ENCODE data around the gene EXOSC5. TPM values are rescaled to one million over a fixed set of nuclear protein-coding genes. Genes with fewer than 3 reads are reported as not detected.

The EXOSC5 gene
- total and polyA plus RNA-seq, 2 of the 13 experiments (the other 11 are each of a cell fraction or from before 2014, with no cell fraction given) = 24.1 to 26.5 TPM

DNA sequence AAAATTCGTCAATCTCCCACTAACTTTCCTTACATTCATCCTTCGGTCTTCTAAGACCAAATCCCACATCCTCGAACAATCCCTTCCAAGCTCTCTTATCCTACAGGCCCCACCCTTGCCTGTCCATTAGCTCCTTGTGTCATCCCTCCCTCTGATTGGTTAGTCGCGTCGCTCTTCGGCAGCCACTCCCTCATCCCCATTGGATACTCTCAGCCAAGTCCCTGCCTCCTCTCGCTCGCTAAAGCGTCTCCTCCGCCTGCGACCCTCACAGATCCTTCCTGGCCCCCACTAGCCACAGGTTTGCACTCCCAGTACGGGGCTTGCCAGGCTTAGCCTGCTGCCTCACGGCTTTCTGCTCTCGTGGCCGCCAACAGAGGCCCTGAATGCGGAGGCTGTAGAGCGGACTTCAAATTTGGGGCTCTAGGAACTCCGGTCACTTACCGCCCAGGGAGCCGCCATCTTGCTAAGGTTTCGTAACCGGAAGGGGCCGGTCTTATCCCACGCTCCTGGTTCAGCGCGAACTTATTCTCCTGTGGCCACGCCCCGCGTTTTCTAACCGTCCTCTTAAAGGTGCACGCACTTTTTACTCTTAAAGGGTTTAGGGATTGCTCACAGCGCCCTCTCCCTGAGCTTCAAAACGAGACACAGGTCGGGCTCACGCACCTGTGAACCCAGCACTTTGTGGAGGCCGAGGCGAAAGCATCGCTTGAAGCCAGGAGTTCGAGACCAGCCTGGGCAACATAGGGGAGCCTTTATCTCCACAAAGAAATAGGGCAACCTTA lies 42.5 kb upstream of the EXOSC5 start, which contains the start of gene DMAC2 (continued):
- TF ChIP-seq, protein P1, sequence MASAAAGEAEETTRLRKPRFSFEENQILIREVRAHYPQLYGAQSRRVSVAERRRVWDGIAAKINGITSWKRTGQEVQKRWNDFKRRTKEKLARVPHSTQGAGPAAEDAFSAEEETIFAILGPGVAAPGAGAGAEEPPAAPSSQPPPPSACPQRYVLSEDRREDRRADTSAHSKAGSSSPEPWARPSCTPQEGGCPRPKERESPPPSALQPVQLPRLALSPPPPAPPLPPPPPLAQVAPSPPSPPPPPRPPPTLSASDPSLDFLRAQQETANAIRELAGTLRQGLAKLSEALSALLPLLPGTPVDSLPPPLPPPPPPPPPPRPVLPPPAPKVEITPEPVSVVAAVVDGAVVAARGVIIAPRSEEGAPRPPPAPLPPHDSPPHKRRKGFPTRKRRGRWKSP (CRISPR knock-in tag; IDR thresholded peaks at IDR 0.05) = no peak
- TF ChIP-seq CBFB (CRISPR knock-in tag; IDR thresholded peaks at IDR 0.05) (0 out of 2 replicates have a peak, but pooled peaks have one; percentile 62), ZNF317 (CRISPR knock-in tag; IDR thresholded peaks at IDR 0.05) (no peak), ZFYVE20 (CRISPR knock-in tag; IDR thresholded peaks at IDR 0.05; ENCODE audit: borderline replicate concordance, low read depth) (no peak), ZBTB49 (CRISPR knock-in tag; IDR thresholded peaks at IDR 0.05; ENCODE audit: borderline replicate concordance) (no peak), ZNF746 (CRISPR knock-in tag; IDR thresholded peaks at IDR 0.05) (no peak; the same call in 1 of the 2 replicates), ZNF263 (CRISPR knock-in tag; IDR thresholded peaks at IDR 0.05) (peak; percentile 26; the same call in 1 of the 2 replicates), NR3C1 (CRISPR knock-in tag; IDR thresholded peaks at IDR 0.05) (no peak), MED13 (CRISPR knock-in tag; IDR thresholded peaks at IDR 0.05) (no peak), ZNF367 (CRISPR knock-in tag; IDR thresholded peaks at IDR 0.05; ENCODE audit: borderline replicate concordance) (no peak), ZNF20 (CRISPR knock-in tag; IDR thresholded peaks at IDR 0.05) (no peak), MTF2 (CRISPR knock-in tag; IDR thresholded peaks at IDR 0.05; ENCODE audit: borderline replicate concordance) (no peak), YEATS4 (CRISPR knock-in tag; IDR thresholded peaks at IDR 0.05; ENCODE audit: borderline replicate concordance) (peak; percentile 37; the same call in 1 of the 2 replicates), ZNF713 (CRISPR knock-in tag; IDR thresholded peaks at IDR 0.05) (no peak), ZNF776 (CRISPR knock-in tag; IDR thresholded peaks at IDR 0.05) (no peak), ZNF121 (CRISPR knock-in tag; IDR thresholded peaks at IDR 0.05) (no peak), TAF15 (IDR thresholded peaks at IDR 0.05; ENCODE audit: low read depth, low read length, poor library complexity, severe bottlenecking) (no peak), ZNF550 (CRISPR knock-in tag; IDR thresholded peaks at IDR 0.05; ENCODE audit: borderline replicate concordance) (no peak), MIXL1 (CRISPR knock-in tag; IDR thresholded peaks at IDR 0.05) (no peak)
- TF ChIP-seq, protein P2, sequence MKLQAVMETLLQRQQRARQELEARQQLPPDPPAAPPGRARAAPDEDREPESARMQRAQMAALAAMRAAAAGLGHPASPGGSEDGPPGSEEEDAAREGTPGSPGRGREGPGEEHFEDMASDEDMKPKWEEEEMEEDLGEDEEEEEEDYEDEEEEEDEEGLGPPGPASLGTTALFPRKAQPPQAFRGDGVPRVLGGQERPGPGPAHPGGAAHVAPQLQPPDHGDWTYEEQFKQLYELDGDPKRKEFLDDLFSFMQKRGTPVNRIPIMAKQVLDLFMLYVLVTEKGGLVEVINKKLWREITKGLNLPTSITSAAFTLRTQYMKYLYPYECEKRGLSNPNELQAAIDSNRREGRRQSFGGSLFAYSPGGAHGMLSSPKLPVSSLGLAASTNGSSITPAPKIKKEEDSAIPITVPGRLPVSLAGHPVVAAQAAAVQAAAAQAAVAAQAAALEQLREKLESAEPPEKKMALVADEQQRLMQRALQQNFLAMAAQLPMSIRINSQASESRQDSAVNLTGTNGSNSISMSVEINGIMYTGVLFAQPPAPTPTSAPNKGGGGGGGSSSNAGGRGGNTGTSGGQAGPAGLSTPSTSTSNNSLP (IDR thresholded peaks at IDR 0.05; ENCODE audit: low read depth, low read length) = peak; percentile 50
- TF ChIP-seq, protein P3, sequence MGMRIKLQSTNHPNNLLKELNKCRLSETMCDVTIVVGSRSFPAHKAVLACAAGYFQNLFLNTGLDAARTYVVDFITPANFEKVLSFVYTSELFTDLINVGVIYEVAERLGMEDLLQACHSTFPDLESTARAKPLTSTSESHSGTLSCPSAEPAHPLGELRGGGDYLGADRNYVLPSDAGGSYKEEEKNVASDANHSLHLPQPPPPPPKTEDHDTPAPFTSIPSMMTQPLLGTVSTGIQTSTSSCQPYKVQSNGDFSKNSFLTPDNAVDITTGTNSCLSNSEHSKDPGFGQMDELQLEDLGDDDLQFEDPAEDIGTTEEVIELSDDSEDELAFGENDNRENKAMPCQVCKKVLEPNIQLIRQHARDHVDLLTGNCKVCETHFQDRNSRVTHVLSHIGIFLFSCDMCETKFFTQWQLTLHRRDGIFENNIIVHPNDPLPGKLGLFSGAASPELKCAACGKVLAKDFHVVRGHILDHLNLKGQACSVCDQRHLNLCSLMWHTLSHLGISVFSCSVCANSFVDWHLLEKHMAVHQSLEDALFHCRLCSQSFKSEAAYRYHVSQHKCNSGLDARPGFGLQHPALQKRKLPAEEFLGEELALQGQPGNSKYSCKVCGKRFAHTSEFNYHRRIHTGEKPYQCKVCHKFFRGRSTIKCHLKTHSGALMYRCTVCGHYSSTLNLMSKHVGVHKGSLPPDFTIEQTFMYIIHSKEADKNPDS (CRISPR knock-in tag; IDR thresholded peaks at IDR 0.05) = no peak
- TF ChIP-seq, protein P4, sequence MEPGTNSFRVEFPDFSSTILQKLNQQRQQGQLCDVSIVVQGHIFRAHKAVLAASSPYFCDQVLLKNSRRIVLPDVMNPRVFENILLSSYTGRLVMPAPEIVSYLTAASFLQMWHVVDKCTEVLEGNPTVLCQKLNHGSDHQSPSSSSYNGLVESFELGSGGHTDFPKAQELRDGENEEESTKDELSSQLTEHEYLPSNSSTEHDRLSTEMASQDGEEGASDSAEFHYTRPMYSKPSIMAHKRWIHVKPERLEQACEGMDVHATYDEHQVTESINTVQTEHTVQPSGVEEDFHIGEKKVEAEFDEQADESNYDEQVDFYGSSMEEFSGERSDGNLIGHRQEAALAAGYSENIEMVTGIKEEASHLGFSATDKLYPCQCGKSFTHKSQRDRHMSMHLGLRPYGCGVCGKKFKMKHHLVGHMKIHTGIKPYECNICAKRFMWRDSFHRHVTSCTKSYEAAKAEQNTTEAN (CRISPR knock-in tag; conservative IDR thresholded peaks at IDR 0.05) = no peak
